HCT116 (cell line): ENCODE results near the gene OCSTAMP. TPM values are rescaled to one million over a fixed set of nuclear protein-coding genes. Genes with fewer than 3 reads are reported as not detected.

ENCODE experiments used
- ATAC-seq: fragments of 200-7000 bp; cut with Tn5 transposase; 2 replicates; pipeline ENCODE4 v1.9.1; 2020; ENCODE audit warnings: mild to moderate bottlenecking, moderate library complexity
- BruUV-seq: library from RNA; stranded (reverse); fragments of 400-500 nt; replicated peaks from 2 replicates; lab custom pipeline; 2021; lab: Mats Ljungman, UMichigan
- CTCF ChIA-PET: fragments of 300-600 bp; sonication (Branson Sonifier 250); formaldehyde crosslinking; loops from one replicate; lab custom pipeline; 2021; ENCODE audit warnings: antibody characterized with exemption; lab: Charles Lee
- POLR2A ChIA-PET: fragments of 300-600, 350-600 bp; sonication (Branson Sonifier 250); formaldehyde crosslinking; loops from one replicate; lab custom pipeline; 2021; ENCODE audit warnings: antibody characterized with exemption; lab: Charles Lee
- RAD21 ChIA-PET, 2 experiments: fragments of 300-600 bp; sonication (Branson Sonifier 250); formaldehyde crosslinking; loops; one replicate each; lab custom pipeline; 2023; ENCODE audit warnings: low total read pairs in 2 of 2; ENCODE audit not compliant: uncharacterized antibody in 2 of 2, unreplicated experiment in 2 of 2, low non-redundant PET in 1 of 2; lab: Charles Lee
- DNase-seq: peaks from one replicate; pipeline ENCODE4 v3.0.0-alpha.2; 2010; ENCODE audit warnings: low read depth, low spot score
- H2AFZ ChIP-seq: fragments of 200-600 bp; shearing (Covaris generic), sonication (generic); 2 replicates; pipeline ENCODE4 v1.6.1; 2017; ENCODE audit warnings: low read depth, mixed run types, mixed read lengths, antibody characterized with exemption, low read length; ENCODE audit not compliant: poor library complexity, severe bottlenecking
- H3K27ac ChIP-seq: 2 replicates; pipeline ENCODE4 v1.5.1; 2012; ENCODE audit warnings: low read depth, low read length
- H3K27me3 ChIP-seq: fragments of 200-600 bp; sonication (generic); 2 replicates; pipeline ENCODE4 v1.6.1; 2016; ENCODE audit warnings: mixed run types, low read length, mixed read lengths; ENCODE audit not compliant: insufficient read depth
- H3K36me3 ChIP-seq, 2 experiments: fragments of 200-500 bp in 1 of 2; fragments of 200-600 bp in 1 of 2; sonication (Bioruptor generic) in 1 of 2; sonication (generic) in 1 of 2; 2 replicates each; pipeline versions ENCODE4 v1.5.1 to v1.6.1; 2014 to 2016; ENCODE audit warnings: low read length in 2 of 2, inconsistent platforms in 1 of 2, mixed read lengths in 1 of 2, mixed run types in 1 of 2; ENCODE audit not compliant: insufficient read depth in 2 of 2, control insufficient read depth in 1 of 2
- H3K4me1 ChIP-seq, 2 experiments: fragments of 200-600 bp in 1 of 2; sonication (generic) in 1 of 2; 2 replicates each; pipeline versions ENCODE4 v1.5.1 to v1.6.1; 2012 to 2017; ENCODE audit warnings: low read length in 2 of 2, inconsistent platforms in 1 of 2, mild to moderate bottlenecking in 1 of 2, mixed read lengths in 1 of 2, mixed run types in 1 of 2, moderate library complexity in 1 of 2; ENCODE audit not compliant: insufficient read depth in 2 of 2, control insufficient read depth in 1 of 2
- H3K4me2 ChIP-seq: fragments of 200-600 bp; sonication (generic); 2 replicates; pipeline ENCODE4 v1.6.1; 2017; ENCODE audit warnings: mixed run types, low read length, mixed read lengths
- H3K4me3 ChIP-seq, 2 experiments: fragments of 200-600 bp in 1 of 2; sonication (generic) in 1 of 2; replicated peaks in 1 of 2; 2 replicates each; pipeline ENCODE4 v1.5.1; 2011 to 2016; ENCODE audit warnings: low read length in 2 of 2, control low read depth in 1 of 2, low read depth in 1 of 2, mild to moderate bottlenecking in 1 of 2, mixed read lengths in 1 of 2, mixed run types in 1 of 2
- H3K79me2 ChIP-seq: fragments of 200-600 bp; sonication (generic); 2 replicates; pipeline ENCODE4 v1.6.1; 2017; ENCODE audit warnings: mild to moderate bottlenecking, mixed run types, low read length, moderate library complexity, mixed read lengths; ENCODE audit not compliant: insufficient read depth
- H3K9ac ChIP-seq: fragments of 200-600 bp; sonication (generic); 2 replicates; pipeline ENCODE4 v1.6.1; 2016; ENCODE audit warnings: low read length, mixed read lengths
- H3K9me2 ChIP-seq: fragments of 200-600 bp; sonication (generic), shearing (Covaris generic); 2 replicates; pipeline ENCODE4 v1.6.1; 2017; ENCODE audit warnings: mixed run types, mild to moderate bottlenecking, moderate library complexity; ENCODE audit not compliant: insufficient read depth
- H3K9me3 ChIP-seq, 2 experiments: fragments of 200-500 bp in 1 of 2; fragments of 200-600 bp in 1 of 2; sonication (Bioruptor generic) in 1 of 2; sonication (generic) in 1 of 2; 2 replicates each; pipeline ENCODE4 v1.6.1; 2014 to 2017; ENCODE audit warnings: low read length in 2 of 2, mixed read lengths in 2 of 2, inconsistent platforms in 1 of 2, low read depth in 1 of 2, mild to moderate bottlenecking in 1 of 2, mixed run types in 1 of 2, moderate library complexity in 1 of 2; ENCODE audit not compliant: control insufficient read depth in 1 of 2, insufficient read depth in 1 of 2
- H4K20me1 ChIP-seq: fragments of 200-600 bp; sonication (generic), shearing (Covaris generic); 2 replicates; pipeline ENCODE4 v1.6.1; 2017; ENCODE audit warnings: mixed run types, mild to moderate bottlenecking, moderate library complexity; ENCODE audit not compliant: insufficient read depth
- ATF3 ChIP-seq: IDR thresholded peaks from 2 replicates; pipeline ENCODE4 v1.6.1; 2012
- CBX3 ChIP-seq: IDR thresholded peaks from 2 replicates; pipeline ENCODE4 v1.6.1; 2012; ENCODE audit warnings: low read depth
- CEBPB ChIP-seq: IDR thresholded peaks from 2 replicates; pipeline ENCODE4 v1.6.1; 2012; ENCODE audit warnings: low read depth
- EGR1 ChIP-seq: IDR thresholded peaks from 2 replicates; pipeline ENCODE4 v1.6.1; 2012; ENCODE audit warnings: low read depth
- ELF1 ChIP-seq: IDR thresholded peaks from 2 replicates; pipeline ENCODE4 v1.6.1; 2012; ENCODE audit warnings: low read depth, borderline replicate concordance
- EZH2 ChIP-seq: fragments of 200-600 bp; sonication (generic); IDR thresholded peaks from 2 replicates; pipeline ENCODE4 v1.6.1; 2017; ENCODE audit warnings: antibody characterized with exemption, mixed run types
- EZH2phosphoT487 ChIP-seq: fragments of 200-600 bp; IDR thresholded peaks from 2 replicates; pipeline ENCODE4 v1.6.1; 2018; ENCODE audit warnings: antibody characterized with exemption, borderline replicate concordance
- FOSL1 ChIP-seq: IDR thresholded peaks from 2 replicates; pipeline ENCODE4 v1.6.1; 2012; ENCODE audit warnings: low read depth
- JUND ChIP-seq: IDR thresholded peaks from 2 replicates; pipeline ENCODE4 v1.6.1; 2012
- POLR2A ChIP-seq: IDR thresholded peaks from 2 replicates; pipeline ENCODE4 v1.7.0; 2011; ENCODE audit warnings: borderline replicate concordance; ENCODE audit not compliant: insufficient read depth, insufficient read length; ENCODE audit errors: extremely low read depth
- POLR2AphosphoS5 ChIP-seq: IDR thresholded peaks from 2 replicates; pipeline ENCODE4 v1.6.1; 2011; ENCODE audit warnings: mild to moderate bottlenecking, low read depth, low read length, moderate library complexity
- RAD21 ChIP-seq: IDR thresholded peaks from 2 replicates; pipeline ENCODE4 v1.6.1; 2012; ENCODE audit warnings: low read depth, mild to moderate bottlenecking
- SIN3A ChIP-seq: IDR thresholded peaks from 2 replicates; pipeline ENCODE4 v1.6.1; 2012; ENCODE audit warnings: low read depth
- SP1 ChIP-seq: IDR thresholded peaks from 2 replicates; pipeline ENCODE4 v1.6.1; 2012; ENCODE audit warnings: low read depth
- SRF ChIP-seq: IDR thresholded peaks from 2 replicates; pipeline ENCODE4 v1.6.1; 2012; ENCODE audit warnings: low read depth
- TCF7L2 ChIP-seq: IDR thresholded peaks from 2 replicates; pipeline ENCODE4 v1.7.0; 2011; ENCODE audit warnings: borderline replicate concordance, inconsistent platforms; ENCODE audit not compliant: insufficient read depth, insufficient read length; ENCODE audit errors: extremely low read depth
- YY1 ChIP-seq: IDR thresholded peaks from 2 replicates; pipeline ENCODE4 v1.6.1; 2011; ENCODE audit warnings: low read length, low read depth, moderate library complexity, mild to moderate bottlenecking; ENCODE audit not compliant: insufficient replicate concordance; ENCODE audit errors: extremely low read depth
- ZBTB33 ChIP-seq: IDR thresholded peaks from 2 replicates; pipeline ENCODE4 v1.6.1; 2011; ENCODE audit warnings: mild to moderate bottlenecking, low read length, moderate library complexity; ENCODE audit not compliant: insufficient replicate concordance; ENCODE audit errors: extremely low read depth
- ZFX ChIP-seq: fragments of 450-650 bp; IDR thresholded peaks from 2 replicates; pipeline ENCODE4 v1.6.1; 2017
- ZNF274 ChIP-seq: fragments of 200-500 bp; sonication (Bioruptor generic); IDR thresholded peaks from 2 replicates; pipeline ENCODE4 v1.6.1; 2014; ENCODE audit warnings: mild to moderate bottlenecking, low read depth, low read length, inconsistent platforms
- intact Hi-C: fragments of 100-400 bp; cut with micrococcal nuclease; formaldehyde crosslinking; loops from 2 replicates; pipeline ENCODE4 v1.10.0; 2022
- total RNA-seq: library from RNA; stranded (reverse); gene quantifications from one replicate; pipeline ENCODE4 v1.2.1, GENCODE V29; 2021; ENCODE audit not compliant: unreplicated experiment
- TF ChIP-seq, protein P1 (sequence below): IDR thresholded peaks from 2 replicates; pipeline ENCODE4 v1.6.1; 2012

OCSTAMP gene
- total RNA-seq, 1 experiment from 2014 or later, result not detected

DNA sequence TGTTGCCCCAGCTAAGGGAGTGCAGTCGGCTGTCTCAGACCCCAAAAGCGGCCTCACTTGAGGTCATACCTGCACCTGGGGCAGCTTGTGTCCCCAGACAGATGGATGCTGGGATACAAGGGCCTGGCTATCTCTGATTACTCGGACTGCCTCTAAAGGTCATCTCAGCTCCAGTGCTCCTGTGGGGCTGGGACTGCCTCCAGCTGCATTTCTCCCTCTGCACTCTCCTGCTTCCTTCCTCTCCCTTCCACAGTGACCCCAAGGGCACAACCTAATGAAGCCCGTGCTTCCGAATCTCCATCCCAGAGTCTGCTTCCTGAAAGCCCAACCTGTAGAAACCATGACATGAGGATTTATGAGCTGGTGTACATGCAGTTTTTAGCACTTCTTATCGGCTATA lies 22.8 kb upstream of the OCSTAMP start:
- Histone ChIP-seq H3K4me3 (no peak overlapping the region), H3K4me2 (no peak overlapping the region), H4K20me1 (no peaks in the 10 kb centered on the region), H3K9me3 (no peaks in the 10 kb centered on the region), H3K27ac (no peak overlapping the region), H3K9ac (no peak overlapping the region), H2AFZ (no peak overlapping the region), H3K4me1 (no peaks in the 10 kb centered on the region), H3K9me2 (no peaks in the 10 kb centered on the region), H3K79me2 (no peaks in the 10 kb centered on the region), H3K36me3 (no peaks in the 10 kb centered on the region), H3K27me3 (0 out of 2 replicates have a peak, but pooled peaks cover 9% of the 10 kb centered on the region)
- no TSS peak for BruUV-seq
- ChIA-PET CTCF (interaction anchor here (1.6 kb wide), 1 partner anchor 9 kb away, joined by 5 read pairs; no protein-coding TSS in a partner anchor), POLR2A (no interaction called here), RAD21 (no interaction called here)
- ATAC-seq (no peak), DNase-seq (no peak)
- intact Hi-C loops, result no loop called here
- TF ChIP-seq CBX3 (no peak), RAD21 (no peak), EZH2phosphoT487 (no peak), EGR1 (no peak), ZFX (no peak), POLR2AphosphoS5 (no peak), CEBPB (no peak), ELF1 (no peak), EZH2 (no peak), ZBTB33 (no peak)

DNA sequence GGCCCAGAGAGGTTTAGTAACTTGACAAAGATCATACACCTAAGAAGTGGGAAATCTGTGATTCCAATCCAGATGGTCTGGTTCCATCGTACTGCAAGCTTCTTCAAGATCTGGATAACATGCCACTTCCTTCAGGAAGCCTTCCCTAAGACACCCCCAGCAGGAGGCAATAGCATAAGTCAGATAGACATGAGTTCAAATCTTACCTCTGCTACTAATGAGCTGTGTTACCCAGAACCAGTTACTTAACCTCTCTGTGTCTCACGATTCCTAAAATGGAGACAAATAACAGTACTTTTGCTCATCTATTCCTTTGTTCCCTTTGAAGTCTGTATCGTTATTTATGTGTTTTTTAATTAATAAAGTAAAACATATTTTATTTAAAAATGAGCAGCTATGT lies 22.3 kb upstream of the OCSTAMP start:
- ChIA-PET CTCF (interaction anchor here (1.6 kb wide), 1 partner anchor 9 kb away, joined by 5 read pairs; no protein-coding TSS in a partner anchor), POLR2A (no interaction called here)
- no TSS peak for BruUV-seq
- TF ChIP-seq YY1 (no peak), CEBPB (no peak), EGR1 (no peak), ELF1 (no peak), POLR2A (no peak), CBX3 (no peak), JUND (no peak), SRF (no peak), POLR2AphosphoS5 (no peak), SIN3A (no peak), ATF3 (no peak), TCF7L2 (no peak), ZNF274 (no peak), RAD21 (no peak), EZH2phosphoT487 (no peak), FOSL1 (no peak), SP1 (no peak)
- TF ChIP-seq, protein P1, sequence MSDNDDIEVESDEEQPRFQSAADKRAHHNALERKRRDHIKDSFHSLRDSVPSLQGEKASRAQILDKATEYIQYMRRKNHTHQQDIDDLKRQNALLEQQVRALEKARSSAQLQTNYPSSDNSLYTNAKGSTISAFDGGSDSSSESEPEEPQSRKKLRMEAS, result no peak

More for the DNA sequence above, 22.3 kb upstream of the OCSTAMP start:
- Histone ChIP-seq H3K9me2 (no peaks in the 10 kb centered on the region), H3K27ac (no peak overlapping the region), H3K79me2 (no peaks in the 10 kb centered on the region), H3K9ac (no peak overlapping the region), H3K4me3 (no peak overlapping the region), H3K4me2 (no peak overlapping the region), H3K9me3 (no peaks in the 10 kb centered on the region), H3K4me1 (no peaks in the 10 kb centered on the region), H3K27me3 (0 out of 2 replicates have a peak, but pooled peaks cover 9% of the 10 kb centered on the region), H3K36me3 (no peaks in the 10 kb centered on the region), H2AFZ (no peak overlapping the region), H4K20me1 (no peaks in the 10 kb centered on the region)
- ATAC-seq (no peak), DNase-seq (no peak)
- intact Hi-C loops, result no loop called here
- RAD21 ChIA-PET, result no interaction called here
